NCI-H82 treated with DMSO at 0.1 percent for 48 hours (cell line): Measurements from ENCODE around the gene GAGE13.
"Not testable (repeated sequence)": the region's sequence is repeated elsewhere in the genome, so short reads cannot be mapped to it uniquely, and the experiment has no call there.

Experiments
- DNase-seq: peaks from one replicate; lab custom pipeline; 2025; ENCODE audit not compliant: unreplicated experiment; lab: John Stamatoyannopoulos, UW

Gene GAGE13

GRCh38 chrX:49330421-49330820 lies 961 bp upstream of the GAGE13 start:
- DNase-seq, result not testable (repeated sequence)

GRCh38 chrX:49331841-49332240 lies 459 bp downstream of the GAGE13 start:
- DNase-seq, result not testable (repeated sequence)

- not testable (repeated sequence) for DNase-seq
Measured at GRCh38 chrX:49341449-49341848, 10.1 kb downstream of the GAGE13 start.

GRCh38 chrX:49344496-49345175 lies 13.3 kb downstream of the GAGE13 start:
- DNase-seq, result not testable (repeated sequence)

- not testable (repeated sequence) for DNase-seq
Measured at GRCh38 chrX:49345402-49345801, 14.0 kb downstream of the GAGE13 start.

- DNase-seq, result not testable (repeated sequence)
Measured at GRCh38 chrX:49346150-49346549, 14.8 kb downstream of the GAGE13 start.
